OCI-LY1 (cell line): Measurements from ENCODE around the gene VWA3B.
"Not testable (repeated sequence)": the region's sequence is repeated elsewhere in the genome, so short reads cannot be mapped to it uniquely, and the experiment has no call there.

ENCODE experiments used
- H2AFZ ChIP-seq: fragments of 200-600 bp; sonication (generic), shearing (Covaris generic); 2 replicates; pipeline ENCODE4 v1.6.0; 2014; ENCODE audit warnings: antibody characterized with exemption, mild to moderate bottlenecking, low read length
- H3F3A ChIP-seq: fragments of 200-600 bp; sonication (generic), shearing (Covaris generic); 2 replicates; pipeline ENCODE4 v1.6.0; 2014; ENCODE audit warnings: mild to moderate bottlenecking, antibody characterized with exemption, low read length, moderate library complexity; ENCODE audit not compliant: insufficient read depth
- H3K27ac ChIP-seq: fragments of 200-600 bp; sonication (generic); 2 replicates; pipeline ENCODE4 v1.5.1; 2014; ENCODE audit warnings: low read length, mixed run types, mild to moderate bottlenecking, low read depth; ENCODE audit not compliant: poor library complexity, severe bottlenecking
- H3K27me3 ChIP-seq: fragments of 200-600 bp; sonication (generic); 2 replicates; pipeline ENCODE4 v1.6.0; 2014; ENCODE audit warnings: antibody characterized with exemption, mild to moderate bottlenecking, low read length, moderate library complexity; ENCODE audit not compliant: insufficient read depth
- H3K36me3 ChIP-seq: fragments of 200-600 bp; sonication (generic); 2 replicates; pipeline ENCODE4 v1.6.1; 2014; ENCODE audit warnings: mild to moderate bottlenecking, antibody characterized with exemption, low read length, moderate library complexity, mixed read lengths; ENCODE audit not compliant: insufficient read depth
- H3K4me1 ChIP-seq: fragments of 200-600 bp; sonication (generic); 2 replicates; pipeline ENCODE4 v1.5.1; 2014; ENCODE audit warnings: mild to moderate bottlenecking, low read length, moderate library complexity; ENCODE audit not compliant: insufficient read depth, severe bottlenecking
- H3K4me2 ChIP-seq: fragments of 200-600 bp; sonication (generic), shearing (Covaris generic); 2 replicates; pipeline ENCODE4 v1.6.1; 2014; ENCODE audit warnings: low read length
- H3K4me3 ChIP-seq: fragments of 200-600 bp; sonication (generic); 2 replicates; pipeline ENCODE4 v1.5.1; 2014; ENCODE audit warnings: low read length, low read depth, mild to moderate bottlenecking, mixed read lengths; ENCODE audit not compliant: poor library complexity, severe bottlenecking
- H3K79me2 ChIP-seq: fragments of 200-600 bp; shearing (Covaris generic); 2 replicates; pipeline ENCODE4 v1.6.1; 2016; ENCODE audit warnings: mixed run types, low read length, mixed read lengths; ENCODE audit not compliant: insufficient read depth
- H3K9ac ChIP-seq: fragments of 200-600 bp; sonication (generic), shearing (Covaris generic); 2 replicates; pipeline ENCODE4 v1.6.1; 2014; ENCODE audit warnings: mild to moderate bottlenecking, low read length, mixed read lengths
- H3K9me2 ChIP-seq: fragments of 200-600 bp; sonication (generic), shearing (Covaris generic); 2 replicates; pipeline ENCODE4 v1.6.1; 2014; ENCODE audit warnings: low read depth, mild to moderate bottlenecking, low read length, mixed read lengths
- H3K9me3 ChIP-seq: fragments of 200-600 bp; shearing (Covaris generic); 2 replicates; pipeline ENCODE4 v1.6.1; 2014; ENCODE audit warnings: low read length, mixed read lengths
- H4K20me1 ChIP-seq: fragments of 200-600 bp; sonication (generic), shearing (Covaris generic); 2 replicates; pipeline ENCODE4 v1.6.0; 2016; ENCODE audit warnings: mild to moderate bottlenecking, low read length; ENCODE audit not compliant: insufficient read depth
- EZH2 ChIP-seq: fragments of 200-600 bp; sonication (generic), shearing (Covaris generic); IDR thresholded peaks from 2 replicates; pipeline ENCODE4 v1.8.0; 2017; ENCODE audit warnings: borderline replicate concordance, mixed run types, mild to moderate bottlenecking, antibody characterized with exemption, low read length, moderate library complexity, mixed read lengths
- TF ChIP-seq, protein P1 (sequence below): fragments of 200-600 bp; sonication (generic), shearing (Covaris generic); IDR thresholded peaks from 2 replicates; pipeline ENCODE4 v1.5.1; 2017; ENCODE audit warnings: mild to moderate bottlenecking, antibody characterized with exemption, low read length, moderate library complexity, mixed read lengths

The VWA3B gene

GRCh38 chr2:98315957-98316356 is 229.0 kb downstream of the VWA3B start:
- Histone ChIP-seq H3K27ac (no peak overlapping the region), H3K4me1 (no peaks in the 10 kb centered on the region), H3F3A (no peaks in the 10 kb centered on the region), H3K27me3 (no peaks in the 10 kb centered on the region), H4K20me1 (no peaks in the 10 kb centered on the region), H3K9me3 (no peaks in the 10 kb centered on the region), H3K36me3 (no peaks in the 10 kb centered on the region), H3K4me3 (no peak overlapping the region), H3K79me2 (no peaks in the 10 kb centered on the region), H3K4me2 (no peak overlapping the region), H3K9me2 (no peaks in the 10 kb centered on the region), H3K9ac (no peak overlapping the region), H2AFZ (no peak overlapping the region)
- TF ChIP-seq EZH2: no peak
- TF ChIP-seq, protein P1, sequence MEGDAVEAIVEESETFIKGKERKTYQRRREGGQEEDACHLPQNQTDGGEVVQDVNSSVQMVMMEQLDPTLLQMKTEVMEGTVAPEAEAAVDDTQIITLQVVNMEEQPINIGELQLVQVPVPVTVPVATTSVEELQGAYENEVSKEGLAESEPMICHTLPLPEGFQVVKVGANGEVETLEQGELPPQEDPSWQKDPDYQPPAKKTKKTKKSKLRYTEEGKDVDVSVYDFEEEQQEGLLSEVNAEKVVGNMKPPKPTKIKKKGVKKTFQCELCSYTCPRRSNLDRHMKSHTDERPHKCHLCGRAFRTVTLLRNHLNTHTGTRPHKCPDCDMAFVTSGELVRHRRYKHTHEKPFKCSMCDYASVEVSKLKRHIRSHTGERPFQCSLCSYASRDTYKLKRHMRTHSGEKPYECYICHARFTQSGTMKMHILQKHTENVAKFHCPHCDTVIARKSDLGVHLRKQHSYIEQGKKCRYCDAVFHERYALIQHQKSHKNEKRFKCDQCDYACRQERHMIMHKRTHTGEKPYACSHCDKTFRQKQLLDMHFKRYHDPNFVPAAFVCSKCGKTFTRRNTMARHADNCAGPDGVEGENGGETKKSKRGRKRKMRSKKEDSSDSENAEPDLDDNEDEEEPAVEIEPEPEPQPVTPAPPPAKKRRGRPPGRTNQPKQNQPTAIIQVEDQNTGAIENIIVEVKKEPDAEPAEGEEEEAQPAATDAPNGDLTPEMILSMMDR: no peak

GRCh38 chr2:98317214-98317613 is 230.2 kb downstream of the VWA3B start:
- no peak overlapping the region for H3K4me3 ChIP-seq
- no peaks in the 10 kb centered on the region for H3K9me2 ChIP-seq
- no peaks in the 10 kb centered on the region for H3K36me3 ChIP-seq
- no peaks in the 10 kb centered on the region for H3K79me2 ChIP-seq
- H3K9me3 ChIP-seq: no peaks in the 10 kb centered on the region
- H3K9ac ChIP-seq: no peak overlapping the region
- no peaks in the 10 kb centered on the region for H4K20me1 ChIP-seq
- H3K27me3 ChIP-seq: no peaks in the 10 kb centered on the region
- H3F3A ChIP-seq: no peaks in the 10 kb centered on the region
- TF ChIP-seq, protein P1: no peak
- no peak for TF ChIP-seq EZH2
- no peak overlapping the region for H3K4me2 ChIP-seq
- H3K4me1 ChIP-seq: no peaks in the 10 kb centered on the region
- H2AFZ ChIP-seq: no peak overlapping the region
- no peak overlapping the region for H3K27ac ChIP-seq

DNA sequence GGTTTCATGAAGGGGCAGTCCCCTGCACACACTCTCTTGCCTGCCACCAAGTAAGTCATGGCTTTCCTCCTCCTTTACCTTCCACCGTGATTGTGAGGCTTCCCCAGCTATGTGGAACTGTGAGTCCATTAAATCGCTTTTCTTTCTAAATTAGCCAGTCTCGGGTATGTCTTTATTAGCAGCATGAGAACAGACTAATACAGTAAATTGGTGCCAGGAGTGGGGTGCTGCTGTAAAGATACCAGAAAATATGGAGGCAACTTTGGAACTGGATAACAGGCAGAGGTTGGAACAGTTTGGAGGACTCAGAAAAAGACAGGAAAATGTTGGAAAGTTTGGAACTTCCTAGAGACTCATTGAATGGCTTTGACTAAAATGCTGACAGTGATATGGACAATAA is 233.2 kb downstream of the VWA3B start:
- not testable (repeated sequence) for H3K79me2 ChIP-seq, H3K27me3 ChIP-seq, H3F3A ChIP-seq, H3K36me3 ChIP-seq, H3K4me3 ChIP-seq, H2AFZ ChIP-seq, H3K4me2 ChIP-seq, H3K9me3 ChIP-seq, H3K9ac ChIP-seq, H3K27ac ChIP-seq, H3K9me2 ChIP-seq, H3K4me1 ChIP-seq, H4K20me1 ChIP-seq

GRCh38 chr2:98324181-98324580 is 237.2 kb downstream of the VWA3B start:
- H3K36me3 ChIP-seq: no peaks in the 10 kb centered on the region
- H3K9me2 ChIP-seq: no peaks in the 10 kb centered on the region
- no peak overlapping the region for H3K9ac ChIP-seq
- no peaks in the 10 kb centered on the region for H3K4me1 ChIP-seq
- no peaks in the 10 kb centered on the region for H3K27me3 ChIP-seq
- H2AFZ ChIP-seq: no peak overlapping the region
- H3F3A ChIP-seq: no peaks in the 10 kb centered on the region
- no peak overlapping the region for H3K27ac ChIP-seq
- H3K4me2 ChIP-seq: no peak overlapping the region
- no peaks in the 10 kb centered on the region for H3K79me2 ChIP-seq
- no peaks in the 10 kb centered on the region for H4K20me1 ChIP-seq
- H3K4me3 ChIP-seq: no peak overlapping the region
- TF ChIP-seq, protein P1: no peak
- no peak for TF ChIP-seq EZH2
- H3K9me3 ChIP-seq: no peaks in the 10 kb centered on the region
